ENCODE results near the gene USP28.

- TF ChIP-seq POLR2A (IDR thresholded peaks at IDR 0.05; ENCODE audit: low read depth, low read length) (no peak), TAF1 (IDR thresholded peaks at IDR 0.05; ENCODE audit: borderline replicate concordance, low read depth, low read length) (no peak), POLR2AphosphoS5 (IDR thresholded peaks at IDR 0.05; ENCODE audit: low read depth, low read length) (no peak)
Observed at GRCh38 chr11:113862435-113862834, 12.9 kb downstream of the USP28 start.
